Measurements from ENCODE around the gene FLT4.
"Not testable (repeated sequence)": the region's sequence is repeated elsewhere in the genome, so short reads cannot be mapped to it uniquely, and the experiment has no call there.

FLT4 gene

GRCh38 chr5:180649297-180650039, at the start of gene FLT4:
TSS of gene FLT4 (minus strand) at chr5:180649600. CDS start at chr5:180649545, 55 bp downstream.
- DNase-seq: no peak

GRCh38 chr5:180699042-180699441, 49.6 kb upstream of the FLT4 start:
- no peak for DNase-seq

GRCh38 chr5:180696116-180696515, 46.7 kb upstream of the FLT4 start:
- no peak for DNase-seq

- DNase-seq: no peak
These were observed 43.0 kb upstream of the FLT4 start for GRCh38 chr5:180692429-180692828.

GRCh38 chr5:180691046-180691445, 41.6 kb upstream of the FLT4 start:
- no peak for DNase-seq

GRCh38 chr5:180690562-180690961, 41.2 kb upstream of the FLT4 start:
- DNase-seq: no peak

GRCh38 chr5:180689775-180690174, 40.4 kb upstream of the FLT4 start:
- no peak for DNase-seq

- no peak for DNase-seq
These were observed 39.8 kb upstream of the FLT4 start for GRCh38 chr5:180689071-180689694.

- no peak for DNase-seq
These were observed 39.1 kb upstream of the FLT4 start for GRCh38 chr5:180688330-180689070.

GRCh38 chr5:180686799-180687198, 37.4 kb upstream of the FLT4 start:
- DNase-seq: not testable (repeated sequence)

- no peak for DNase-seq
These were observed 35.3 kb upstream of the FLT4 start for GRCh38 chr5:180684623-180685161.

- DNase-seq: no peak
These were observed 34.0 kb upstream of the FLT4 start for GRCh38 chr5:180683220-180683922.

GRCh38 chr5:180682560-180682959, 33.2 kb upstream of the FLT4 start:
- DNase-seq: no peak

GRCh38 chr5:180682008-180682407, 32.6 kb upstream of the FLT4 start:
- not testable (repeated sequence) for DNase-seq

GRCh38 chr5:180678319-180678718, 28.9 kb upstream of the FLT4 start:
- DNase-seq: not testable (repeated sequence)

GRCh38 chr5:180675036-180675635, 25.7 kb upstream of the FLT4 start:
- no peak for DNase-seq

GRCh38 chr5:180674090-180674475, 24.7 kb upstream of the FLT4 start:
- DNase-seq: not testable (repeated sequence)

- no peak for DNase-seq
These were observed 24.1 kb upstream of the FLT4 start for GRCh38 chr5:180673371-180674089.

- not testable (repeated sequence) for DNase-seq
These were observed 22.6 kb upstream of the FLT4 start for GRCh38 chr5:180671958-180672524.

- DNase-seq: peak; percentile 11 to 16
These were observed 21.4 kb upstream of the FLT4 start for GRCh38 chr5:180670586-180671359.

GRCh38 chr5:180670157-180670556, 20.8 kb upstream of the FLT4 start:
- DNase-seq: no peak

All from inflammatory macrophage treated with lipopolysaccharide for 1 hour (primary cell).